ENCODE results near the gene UBTD2.
A peak's percentile ranks its signal among the peaks of the same experiment; 100 is the strongest.

Gene UBTD2

GRCh38 chr5:172172912-172173563, 110.5 kb downstream of the UBTD2 start:
- no peak overlapping the region for H3K4me3 ChIP-seq
- peak overlapping the region in 1 of 2 donors; percentile 4 for H3K27ac ChIP-seq
- TF ChIP-seq CTCF (IDR thresholded peaks at IDR 0.05): no peak
- DNase-seq (ENCODE audit: low spot score): no peak

DNA sequence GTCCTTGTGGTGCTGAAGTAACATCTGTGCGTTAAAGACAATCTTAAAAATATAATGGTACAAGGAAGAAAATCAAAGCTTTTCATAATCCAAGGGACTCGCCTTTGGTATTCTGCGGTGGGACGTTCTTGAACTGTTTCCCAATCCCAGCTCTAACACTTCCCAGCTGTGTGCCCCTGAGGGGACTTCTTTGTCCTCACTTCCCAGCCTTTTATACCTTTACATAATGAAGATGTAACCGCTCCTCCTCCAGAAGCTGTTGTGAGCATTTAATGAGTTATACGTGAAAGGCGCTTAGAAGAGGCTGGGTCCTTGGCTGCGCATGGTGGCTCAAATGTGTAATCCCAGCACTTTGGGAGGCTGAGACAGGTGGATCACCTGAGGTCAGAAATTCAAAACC, 112.4 kb downstream of the UBTD2 start:
- Histone ChIP-seq H3K27ac (no peak overlapping the region), H3K4me3 (no peak overlapping the region)
- no peak for TF ChIP-seq CTCF (IDR thresholded peaks at IDR 0.05)
- no peak for DNase-seq (ENCODE audit: low spot score)

- Histone ChIP-seq H3K27ac (no peak overlapping the region), H3K4me3 (no peak overlapping the region)
- no peak for DNase-seq (ENCODE audit: low spot score)
- TF ChIP-seq CTCF (IDR thresholded peaks at IDR 0.05): no peak
These were observed 113.3 kb downstream of the UBTD2 start for GRCh38 chr5:172170251-172170701.

- no peak for DNase-seq (ENCODE audit: low spot score)
- no peak overlapping the region for H3K4me3 ChIP-seq
- no peak for TF ChIP-seq CTCF (IDR thresholded peaks at IDR 0.05)
- no peak overlapping the region for H3K27ac ChIP-seq
These were observed 114.3 kb downstream of the UBTD2 start for GRCh38 chr5:172169216-172169615.

DNA sequence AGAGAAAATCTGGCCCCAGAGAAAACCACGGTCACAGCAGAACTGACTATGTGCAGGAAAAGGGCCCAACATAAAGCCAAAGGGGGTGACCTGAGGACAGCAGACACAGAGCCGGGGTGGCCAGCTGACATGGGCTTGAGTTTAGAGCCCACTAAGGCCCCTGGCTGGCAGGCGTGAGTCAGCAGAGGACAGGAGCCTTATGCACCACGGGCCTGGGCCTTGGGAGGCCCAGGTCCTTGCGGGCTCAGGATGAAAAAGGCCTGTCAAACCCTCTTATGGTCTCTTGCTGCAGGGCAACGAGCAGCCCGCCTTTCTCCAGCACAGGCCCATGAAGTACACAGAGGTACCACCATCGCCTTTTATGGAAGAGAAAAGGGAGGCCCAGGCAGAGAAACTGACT, 115.3 kb downstream of the UBTD2 start:
- Histone ChIP-seq H3K4me3 (no peak overlapping the region), H3K27ac (no peak overlapping the region)
- no peak for DNase-seq (ENCODE audit: low spot score)
- TF ChIP-seq CTCF (IDR thresholded peaks at IDR 0.05): no peak

DNA sequence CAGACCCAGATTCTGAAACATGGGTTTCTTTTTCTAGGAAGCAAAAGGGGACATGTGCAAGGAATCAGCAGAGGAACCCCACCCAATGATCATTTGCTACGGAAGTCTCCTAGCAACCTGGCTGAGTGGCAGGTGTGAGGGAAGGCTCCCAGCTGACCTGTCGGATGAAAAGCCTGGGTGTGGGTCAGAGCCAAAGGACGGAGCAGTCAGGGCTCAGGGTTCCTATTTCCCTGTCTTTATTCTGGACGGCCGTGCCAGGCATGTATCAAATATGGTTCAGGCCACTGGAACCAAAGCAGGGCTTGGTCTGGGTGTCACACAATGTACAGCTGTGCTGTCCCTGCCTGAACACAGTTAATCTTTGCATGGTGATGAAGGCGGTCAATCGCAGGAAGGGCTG, 115.7 kb downstream of the UBTD2 start:
- DNase-seq (ENCODE audit: low spot score): no peak
- Histone ChIP-seq H3K27ac (no peak overlapping the region), H3K4me3 (no peak overlapping the region)
- no peak for TF ChIP-seq CTCF (IDR thresholded peaks at IDR 0.05)

DNA sequence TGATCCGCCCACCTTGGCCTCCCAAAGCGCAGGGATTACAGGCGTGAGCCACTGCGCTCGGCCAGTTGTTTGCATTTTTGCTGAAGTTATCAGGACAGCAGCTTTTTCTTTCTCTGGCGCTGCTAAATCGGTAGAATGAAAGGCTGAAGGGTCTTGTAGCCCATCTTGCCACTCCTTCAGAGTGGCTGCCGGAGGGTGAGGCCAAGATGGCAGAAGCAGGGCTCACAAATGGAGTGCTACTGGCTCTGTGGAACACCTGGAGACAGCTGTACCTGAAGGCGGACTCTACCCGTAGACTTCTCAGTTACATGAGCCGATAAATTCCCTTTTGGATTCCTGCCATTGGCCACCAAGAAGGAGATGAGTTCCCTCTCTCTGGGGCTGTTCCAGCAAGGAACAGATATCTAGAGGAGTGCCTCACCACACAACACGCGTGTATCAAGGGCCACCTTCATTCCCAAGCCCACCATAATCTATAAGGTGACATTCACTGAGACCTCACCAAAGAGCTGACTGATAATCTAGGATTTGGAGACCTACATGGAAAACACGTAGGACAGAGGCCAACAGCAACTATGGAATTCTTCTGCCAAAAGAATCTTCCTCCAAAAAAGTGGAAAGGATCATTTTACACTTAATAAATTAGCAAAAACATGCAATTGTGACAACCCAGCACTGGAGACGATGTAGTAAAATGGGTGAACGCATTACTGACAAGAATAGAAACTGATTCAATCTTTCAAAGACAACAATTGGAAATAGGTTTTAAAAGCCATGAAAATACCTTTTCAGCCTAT, 117.3 kb downstream of the UBTD2 start:
- no peak overlapping the region for H3K4me3 ChIP-seq
- H3K27ac ChIP-seq: no peak overlapping the region
- TF ChIP-seq CTCF (IDR thresholded peaks at IDR 0.05): no peak
- DNase-seq (ENCODE audit: low spot score): no peak

All from coronary artery (tissue), 2 donors.